Subcutaneous adipose tissue (tissue), 4 donors: ENCODE data around the gene PBRM1. TPM values are rescaled to one million over a fixed set of nuclear protein-coding genes. Genes with fewer than 3 reads are reported as not detected.

ENCODE experiments used
- CTCF ChIP-seq: fragments of 450-650 bp; IDR thresholded peaks from one replicate; pipeline ENCODE4 v1.5.1; 2016; ENCODE audit warnings: low read depth, mild to moderate bottlenecking, control low read depth, antibody characterized with exemption, moderate library complexity
- total RNA-seq, 4 donors: library from RNA; depleted of rRNA; stranded (reverse); fragments of >200 nt; gene quantifications; one replicate each; pipeline ENCODE4 v1.1.0, GENCODE V29; 2016

Gene PBRM1
- total RNA-seq, 4 donors from 2014 or later = 92.7 to 125 (median 104) TPM

DNA sequence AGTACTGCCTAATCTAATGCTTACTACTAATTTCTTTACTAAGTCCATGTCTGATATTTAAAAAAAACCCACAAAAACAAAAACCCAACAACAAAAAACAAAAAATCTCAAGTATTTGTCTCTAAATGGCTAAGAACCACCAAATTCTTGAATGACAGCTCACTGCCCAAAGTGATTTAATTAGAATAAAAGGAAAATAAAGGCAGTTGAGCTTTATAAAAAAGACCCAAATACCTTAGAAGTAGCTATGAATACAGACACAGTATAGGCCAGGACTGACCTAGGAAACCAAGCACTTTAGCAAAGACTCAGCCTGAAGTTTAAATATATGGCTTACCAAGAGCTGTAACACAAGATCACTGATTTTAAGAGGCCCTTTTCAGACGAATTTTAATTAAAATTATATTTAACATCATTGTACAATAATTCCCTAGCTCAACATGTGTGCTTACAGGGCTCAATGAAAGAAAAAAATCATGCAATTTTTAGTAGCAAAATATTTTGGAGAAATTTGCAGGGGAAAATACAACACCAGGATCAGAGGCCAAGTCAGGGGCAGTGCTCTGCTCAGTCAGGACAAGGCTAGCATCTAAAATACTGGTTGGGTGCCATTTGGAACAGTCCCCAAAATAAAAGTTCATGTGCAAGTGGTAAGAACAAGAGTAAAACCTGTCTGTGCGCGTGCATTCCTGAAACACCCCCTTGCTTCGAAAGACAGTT lies 124.5 kb downstream of the PBRM1 start:
- no peak for TF ChIP-seq CTCF

- no peak for TF ChIP-seq CTCF
Measured at GRCh38 chr3:52558436-52558835, 127.3 kb downstream of the PBRM1 start.

DNA sequence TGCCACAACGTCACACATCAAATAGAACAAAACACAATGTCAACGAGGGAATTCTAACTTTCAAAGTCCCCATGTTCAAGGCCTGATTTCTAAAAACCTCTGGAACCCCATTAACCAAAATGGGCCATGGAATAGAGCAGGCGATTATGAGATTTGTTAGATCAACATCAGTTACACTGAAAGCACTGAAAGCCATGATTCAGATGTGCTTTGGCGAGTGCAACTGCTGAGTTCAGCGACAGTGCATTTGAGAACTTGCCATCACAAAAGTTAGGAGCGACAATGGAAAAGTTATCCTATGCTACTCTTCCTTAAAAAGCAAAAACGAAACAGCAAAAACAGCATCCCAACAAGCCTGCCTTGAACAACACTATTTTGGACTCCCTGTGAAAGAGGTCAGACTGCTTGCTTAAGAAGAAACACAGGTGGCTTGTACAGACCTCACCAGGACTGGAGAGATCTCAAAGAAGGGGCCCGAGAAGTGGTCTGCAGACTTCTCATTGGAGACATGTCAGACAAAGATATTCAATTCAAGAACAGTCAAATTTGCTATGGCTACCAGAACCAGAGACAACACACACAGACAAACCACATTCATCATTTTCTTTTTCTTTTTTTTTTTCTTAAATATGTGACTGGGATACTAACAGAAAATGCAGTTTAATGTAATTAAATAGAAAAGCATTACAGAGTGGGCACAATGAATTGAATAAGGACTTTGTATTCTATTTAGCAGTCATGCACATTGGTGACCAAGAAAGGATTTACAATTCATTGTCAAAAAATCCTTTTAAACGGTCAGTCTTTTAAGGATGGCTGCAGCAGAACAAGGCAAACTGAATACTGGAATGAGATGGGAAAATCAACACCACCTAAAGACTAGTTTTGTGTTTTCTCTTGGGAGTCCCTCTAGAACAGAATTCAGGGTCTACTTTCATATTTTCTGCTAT lies 128.4 kb downstream of the PBRM1 start:
- no peak for TF ChIP-seq CTCF

DNA sequence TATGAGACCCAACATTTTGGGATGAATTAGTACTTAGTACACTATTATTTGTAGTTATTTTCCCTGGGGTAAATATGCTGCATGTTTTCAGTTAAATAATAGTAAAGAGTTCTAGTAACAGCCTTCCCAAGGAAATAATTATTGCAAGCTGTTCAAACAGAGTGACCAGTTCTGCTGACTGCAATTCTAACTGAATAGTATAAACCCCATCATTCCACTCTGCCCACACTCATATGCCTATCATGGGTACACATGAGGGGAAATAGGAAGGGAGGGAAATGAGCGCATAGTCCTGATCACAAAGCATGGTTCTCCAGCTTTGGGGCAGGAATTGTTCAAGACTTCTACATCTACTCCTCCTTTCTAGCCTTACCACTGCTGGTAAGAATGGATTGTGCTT lies 130.7 kb downstream of the PBRM1 start:
- no peak for TF ChIP-seq CTCF

- no peak for TF ChIP-seq CTCF
Measured at GRCh38 chr3:52554026-52554755, 131.5 kb downstream of the PBRM1 start.

DNA sequence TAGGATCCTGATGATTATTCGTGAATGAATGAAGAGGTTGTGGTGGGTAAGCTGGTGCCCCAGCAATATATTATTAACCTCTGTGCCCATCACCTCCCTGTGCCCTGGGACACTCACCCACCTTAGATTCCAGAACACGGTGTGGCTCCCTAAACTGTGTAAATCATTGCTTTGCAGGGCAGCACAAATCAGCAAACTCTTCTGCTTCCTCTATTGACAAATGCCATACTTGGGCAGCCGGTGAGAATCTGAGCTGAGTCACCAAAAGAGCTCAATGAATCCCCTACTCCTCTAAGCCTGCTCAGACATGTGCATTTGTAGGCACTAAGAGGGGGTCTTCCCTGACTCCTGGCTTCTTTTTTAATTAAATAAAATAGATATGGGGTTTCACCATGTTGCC lies 133.6 kb downstream of the PBRM1 start:
- no peak for TF ChIP-seq CTCF

DNA sequence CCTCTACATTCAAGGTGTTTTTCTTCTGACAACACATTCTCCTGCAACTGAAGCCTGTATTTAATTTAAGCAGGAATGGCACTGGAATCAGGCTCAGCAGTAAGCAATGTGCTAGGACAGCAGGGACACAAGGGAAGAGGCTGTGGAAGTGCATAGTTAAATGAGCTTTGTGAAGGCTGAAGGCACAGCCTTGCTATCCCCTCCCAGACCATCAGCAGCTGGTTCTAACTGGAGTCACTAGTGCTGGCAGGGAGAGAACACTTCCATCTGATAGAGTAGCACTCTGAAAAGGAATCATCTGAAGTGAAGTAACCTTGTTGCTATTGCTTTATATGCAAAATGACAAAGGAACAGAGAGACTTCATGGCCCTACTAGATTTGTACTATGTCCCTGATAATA lies 134.6 kb downstream of the PBRM1 start:
- no peak for TF ChIP-seq CTCF
